Pons (tissue), 1 donor: ENCODE measurements around the gene TMEM181.
"Not testable (repeated sequence)": the region's sequence is repeated elsewhere in the genome, so short reads cannot be mapped to it uniquely, and the experiment has no call there.

Experiments
- DNase-seq: peaks from one replicate; pipeline ENCODE4 v3.0.0-alpha.2; 2016; ENCODE audit warnings: low spot score

TMEM181 gene

DNA sequence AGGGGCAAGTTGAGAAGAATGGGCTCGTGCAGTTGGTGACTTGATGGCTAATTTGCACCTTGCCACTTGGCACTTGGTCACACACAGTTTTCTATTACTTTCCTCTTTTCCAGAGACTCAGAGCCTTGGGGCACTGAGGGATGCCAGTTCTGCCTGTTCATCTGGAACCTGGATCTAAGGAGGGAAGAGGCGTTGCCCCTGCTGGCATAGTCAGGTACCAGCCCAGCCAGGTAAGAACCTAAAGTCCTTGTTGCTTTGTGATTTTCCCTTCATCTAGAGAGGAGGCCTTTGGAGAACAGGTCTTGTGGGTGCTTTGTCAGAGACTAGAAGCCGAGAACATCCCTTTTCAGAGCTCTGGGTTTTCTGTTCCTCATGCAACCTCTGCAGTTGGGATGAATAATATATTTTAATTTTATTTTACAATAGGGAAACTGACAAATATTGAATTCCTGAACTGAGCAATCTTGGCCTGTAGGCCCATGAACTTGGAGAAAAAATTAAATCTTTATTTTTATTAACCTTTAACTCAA is 101.3 kb downstream of the TMEM181 start:
- DNase-seq, result no peak

DNA sequence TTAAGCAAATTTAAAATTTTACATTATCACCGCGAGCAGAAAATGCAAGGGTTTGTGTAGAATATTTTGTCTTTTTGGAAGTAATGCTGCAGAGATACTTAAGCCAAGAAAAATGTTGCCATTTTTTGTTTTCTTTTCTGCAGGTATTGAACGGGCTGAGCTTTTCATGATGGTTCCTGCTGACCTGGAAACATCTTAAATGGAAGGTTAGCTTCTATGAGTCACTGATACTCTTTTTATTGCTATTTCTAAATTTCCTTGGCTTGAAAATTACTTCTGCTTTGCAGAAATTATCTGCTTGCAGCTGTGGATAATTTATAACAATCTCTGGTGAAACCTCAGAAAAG is 102.7 kb downstream of the TMEM181 start:
- DNase-seq, result no peak

DNA sequence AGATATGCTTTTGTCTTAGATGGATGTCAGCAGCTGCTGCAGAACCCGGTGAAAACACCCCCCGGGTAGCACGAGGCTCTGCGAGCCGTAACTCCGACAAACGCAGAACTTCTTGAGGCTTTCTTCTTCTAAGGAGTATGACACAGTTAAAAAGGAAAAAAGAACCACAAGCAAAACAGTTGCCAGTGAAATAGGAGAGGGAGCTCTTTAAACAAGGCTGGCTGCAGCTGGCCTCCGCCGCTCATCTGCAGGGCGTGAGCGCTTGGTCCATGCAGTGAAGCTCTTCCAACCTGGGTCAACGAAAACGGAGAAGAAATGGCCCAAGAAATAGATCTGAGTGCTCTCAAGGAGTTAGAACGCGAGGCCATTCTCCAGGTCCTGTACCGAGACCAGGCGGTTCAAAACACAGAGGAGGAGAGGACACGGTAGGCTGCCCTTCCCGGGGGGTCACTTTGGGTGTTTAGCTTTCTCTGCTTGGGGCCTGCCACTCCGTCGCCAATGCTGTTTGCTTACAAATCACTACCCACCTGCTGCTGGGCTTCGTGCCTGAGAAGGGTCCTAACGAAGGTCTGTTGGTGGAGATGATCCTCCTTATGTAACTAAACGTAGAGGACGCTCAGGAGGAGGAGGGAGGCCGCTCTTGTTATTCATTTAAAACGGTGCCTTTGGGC is 103.2 kb downstream of the TMEM181 start:
- no peak for DNase-seq

DNA sequence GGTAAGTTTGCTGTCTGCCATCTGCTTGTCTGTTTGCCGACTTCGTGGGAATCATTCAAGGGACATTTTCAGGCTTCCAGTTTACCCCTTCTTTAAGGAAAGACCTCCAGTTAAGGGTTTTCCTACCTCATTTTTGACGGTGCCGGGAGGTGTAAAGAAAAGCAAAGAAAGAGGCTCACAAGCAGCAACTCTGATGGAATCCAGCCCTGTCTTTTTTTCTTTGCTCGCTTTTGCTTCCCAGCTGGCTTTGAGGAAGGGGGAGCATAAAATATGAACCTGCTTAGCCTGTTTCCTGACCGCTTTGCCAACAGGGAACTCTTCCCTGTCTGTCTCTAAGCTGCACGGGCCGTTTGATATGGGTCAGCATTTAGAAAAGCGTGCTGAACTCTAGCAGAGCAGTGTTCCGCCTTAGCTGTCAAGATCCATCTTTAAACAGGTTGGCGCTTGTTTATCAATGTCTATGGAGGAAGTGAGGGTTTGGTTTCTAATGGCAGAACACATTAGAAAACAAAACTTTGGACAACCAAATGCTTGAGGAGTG is 103.8 kb downstream of the TMEM181 start:
- DNase-seq, result no peak

DNA sequence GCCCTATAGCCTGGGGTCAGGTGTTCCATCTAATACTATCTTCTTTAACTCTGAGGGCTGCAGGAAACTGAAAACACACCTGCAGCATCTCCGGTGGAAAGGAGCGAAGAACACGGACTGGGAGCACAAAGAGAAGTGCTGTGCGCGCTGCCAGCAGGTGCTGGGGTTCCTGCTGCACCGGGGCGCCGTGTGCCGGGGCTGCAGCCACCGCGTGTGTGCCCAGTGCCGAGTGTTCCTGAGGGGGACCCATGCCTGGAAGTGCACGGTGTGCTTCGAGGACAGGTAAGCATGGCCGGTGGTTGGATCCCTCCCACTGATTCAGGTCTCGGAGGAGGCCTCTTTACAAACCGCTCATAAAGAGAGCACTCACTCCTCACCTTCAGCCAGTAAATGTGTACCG is 105.4 kb downstream of the TMEM181 start:
- DNase-seq, result no peak

DNA sequence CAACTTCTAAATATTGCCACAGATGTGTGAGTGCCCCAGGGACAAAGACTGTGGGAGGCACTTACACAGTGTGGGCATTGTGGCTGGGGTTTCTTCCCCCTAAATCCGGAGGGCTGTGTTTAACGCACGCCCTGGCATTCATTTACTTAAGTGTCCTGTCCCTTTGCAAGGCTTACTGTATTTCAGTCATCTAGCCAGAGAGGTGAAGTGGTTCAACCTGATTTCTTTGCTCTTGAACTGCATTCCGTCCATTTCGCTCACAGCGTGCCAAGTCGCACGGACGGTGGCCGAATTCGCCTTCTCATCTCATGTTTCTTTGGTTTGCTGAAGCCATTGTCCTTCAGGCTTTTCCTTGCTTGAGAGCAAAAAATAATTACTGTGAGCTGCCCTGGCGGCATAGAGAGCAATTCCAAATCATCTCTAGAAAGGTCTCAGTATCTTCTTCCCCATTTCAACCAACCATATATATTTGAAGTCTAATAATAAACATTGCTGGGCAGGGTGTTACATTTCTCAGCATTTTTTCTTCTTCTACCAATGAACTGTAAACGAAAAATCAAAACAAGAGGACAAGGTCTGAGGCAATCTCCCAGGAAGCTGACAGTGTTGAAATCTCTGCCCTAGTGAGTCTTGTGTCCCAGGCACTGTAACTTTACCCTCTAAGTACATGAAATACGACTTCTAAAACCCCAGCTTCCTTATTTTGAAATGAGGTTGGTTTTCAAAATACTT is 106.9 kb downstream of the TMEM181 start:
- peak; percentile 81 for DNase-seq

DNA sequence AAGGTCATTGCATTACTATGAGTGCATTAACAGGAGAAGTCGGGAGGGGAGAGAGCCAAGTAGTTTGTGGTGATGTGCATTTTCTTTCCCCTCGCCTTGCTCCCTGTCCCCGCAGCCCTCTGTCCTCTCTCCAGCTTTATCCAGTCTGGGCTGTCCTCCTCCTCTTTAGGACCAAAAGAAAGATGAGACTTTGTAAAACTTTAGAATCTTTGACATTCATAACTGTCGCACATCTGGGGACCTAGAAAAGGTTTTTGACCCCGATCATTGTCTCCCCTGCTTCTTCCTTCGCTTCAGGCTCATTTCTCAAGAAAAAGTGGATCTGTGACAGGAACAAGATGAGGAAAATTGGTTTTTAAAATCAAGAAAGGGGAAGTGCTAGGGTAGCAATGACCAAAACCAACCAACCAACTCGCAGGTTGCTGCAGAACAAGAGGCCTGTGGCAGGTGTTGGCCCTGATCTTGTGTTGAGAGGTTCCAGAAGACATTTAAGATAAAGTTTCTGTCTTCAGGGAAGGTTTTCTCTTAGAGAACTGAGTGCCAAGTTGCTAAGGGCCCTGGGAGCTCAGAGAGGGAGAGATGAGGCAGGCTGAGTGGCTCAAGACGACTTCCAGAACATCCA is 107.6 kb downstream of the TMEM181 start:
- DNase-seq, result no peak

DNA sequence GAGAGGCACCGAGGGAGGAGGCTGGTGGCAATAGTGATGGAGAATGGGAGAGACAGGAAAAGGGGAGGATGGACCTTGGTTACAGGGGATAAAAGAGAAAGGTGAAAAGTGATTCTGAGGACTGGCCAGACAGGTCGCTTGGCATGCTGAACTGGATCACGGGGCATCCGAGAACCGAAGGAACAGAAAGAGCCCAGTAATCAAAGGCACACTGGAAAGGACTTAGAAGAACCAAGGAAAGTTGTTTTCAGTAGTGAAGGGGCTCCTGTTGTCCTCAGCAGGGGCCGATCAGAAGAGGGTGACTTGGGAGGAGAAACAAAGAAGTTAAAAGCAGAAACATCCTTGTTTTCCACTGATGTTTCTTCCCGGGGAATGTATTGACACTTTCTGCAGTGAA is 108.8 kb downstream of the TMEM181 start:
- DNase-seq, result no peak

DNA sequence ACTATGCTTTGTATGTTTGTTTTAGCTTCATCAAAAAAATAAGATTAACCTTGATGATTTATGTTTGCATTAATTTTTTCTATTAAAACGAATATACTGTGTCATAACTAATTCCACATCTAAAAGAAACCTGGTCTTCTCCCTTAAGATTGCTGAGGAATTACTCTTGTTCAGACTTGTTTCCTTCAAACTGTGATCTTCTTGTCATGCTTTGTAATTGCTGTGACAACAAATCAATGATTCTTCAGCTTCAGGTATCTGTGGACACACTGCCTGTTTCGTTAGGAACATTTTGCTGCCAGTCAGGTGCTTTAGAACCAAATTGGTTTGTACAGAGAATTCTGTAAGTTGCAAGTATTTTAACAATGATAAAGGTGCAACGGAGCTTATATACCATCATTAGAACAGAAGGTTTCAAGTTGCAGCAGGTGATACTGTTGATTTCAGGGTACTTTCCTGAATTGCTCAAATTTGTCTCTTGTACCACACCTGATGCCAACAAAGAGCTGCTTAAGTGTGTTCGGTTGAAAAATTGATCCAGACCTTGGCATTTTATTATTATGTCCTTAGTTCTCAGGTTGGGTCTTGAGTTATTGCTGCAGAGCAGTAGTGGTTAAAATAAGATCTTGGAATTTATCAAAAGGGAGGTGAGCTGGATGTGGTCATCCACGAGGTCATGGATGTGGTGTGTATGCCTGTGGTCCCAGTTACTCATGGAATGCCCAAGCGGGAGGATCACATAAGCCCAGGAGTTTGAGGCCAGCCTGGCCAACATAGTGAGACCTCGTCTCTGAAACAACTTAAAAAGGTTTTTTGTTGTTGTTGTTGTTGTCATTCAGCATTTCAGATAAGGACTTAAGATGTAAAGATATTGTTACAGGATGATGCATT is 109.5 kb downstream of the TMEM181 start:
- no peak for DNase-seq

DNA sequence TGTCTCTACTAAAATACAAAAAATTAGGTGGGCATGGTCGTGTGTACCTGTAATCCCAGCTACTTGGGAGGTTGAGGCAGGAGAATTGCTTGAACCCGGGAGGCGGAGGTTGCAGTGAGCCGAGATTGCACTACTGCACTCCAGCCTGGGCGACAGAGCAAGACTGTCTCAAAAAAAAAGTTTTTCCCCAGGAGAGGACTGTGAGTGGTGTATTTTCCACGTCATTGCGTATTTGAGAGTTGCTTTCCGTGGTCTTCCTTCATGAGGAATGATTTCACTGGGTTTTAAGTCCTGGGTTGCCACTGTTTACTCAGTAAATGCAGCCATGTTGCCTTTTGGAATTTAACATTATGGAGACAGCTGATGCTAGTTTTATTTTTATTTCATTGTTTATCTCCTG is 112.2 kb downstream of the TMEM181 start:
- DNase-seq, result not testable (repeated sequence)

DNA sequence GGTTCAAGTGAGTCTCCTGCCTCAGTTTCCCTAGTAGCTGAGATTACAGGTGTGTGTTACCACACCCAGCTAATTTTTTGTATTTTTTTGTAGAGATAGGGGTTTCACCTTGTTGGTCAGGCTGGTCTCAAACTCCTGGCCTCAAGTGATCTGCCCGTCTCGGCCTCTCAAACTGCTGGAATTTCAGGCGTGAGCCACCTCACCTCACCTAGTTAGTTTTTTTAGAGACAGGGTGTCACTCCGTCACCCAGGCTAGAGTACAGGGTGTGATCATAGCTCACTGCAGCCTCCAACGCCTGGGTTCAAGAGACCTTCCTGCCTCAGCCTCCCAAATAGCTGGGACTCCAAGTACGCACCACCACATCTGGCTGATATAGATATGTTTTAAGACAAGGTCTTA is 112.8 kb downstream of the TMEM181 start:
- DNase-seq, result no peak

DNA sequence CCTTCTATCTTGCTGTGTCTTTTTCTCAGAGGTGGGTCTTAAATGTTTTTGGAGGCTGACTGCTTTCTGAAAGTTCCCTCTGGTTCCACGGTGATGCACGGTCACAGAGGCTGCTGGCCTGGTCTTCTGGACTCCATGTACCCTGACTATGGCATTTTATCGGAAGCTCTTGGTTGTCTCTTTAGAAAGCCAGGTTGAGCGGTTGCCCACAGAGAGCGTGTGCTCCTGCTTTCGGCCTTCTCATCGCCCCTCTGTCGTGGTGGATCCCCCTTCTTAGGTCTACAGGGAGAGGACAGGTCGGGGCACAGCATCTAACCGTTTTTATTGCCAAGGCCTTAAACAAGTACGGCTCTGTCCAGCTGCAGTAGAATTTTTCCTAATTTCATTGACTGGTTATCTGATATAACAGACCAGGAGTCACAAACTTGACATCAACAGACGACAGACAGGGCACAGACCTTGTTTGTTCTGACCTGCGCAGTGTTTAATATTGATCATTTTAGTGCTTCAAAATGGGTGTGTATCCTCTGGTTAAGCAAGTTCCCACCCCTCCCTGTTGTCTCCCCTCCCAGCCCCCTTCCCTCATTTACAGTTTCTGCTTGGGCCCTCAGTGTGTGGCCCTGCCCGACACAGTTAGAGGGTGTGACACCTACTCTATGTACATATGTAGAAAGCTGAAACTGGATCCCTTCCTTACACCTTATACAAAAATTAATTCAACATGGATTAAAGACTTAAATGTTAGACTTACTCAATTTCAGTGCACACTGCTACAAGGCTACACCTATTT is 114.6 kb downstream of the TMEM181 start:
- no peak for DNase-seq

DNA sequence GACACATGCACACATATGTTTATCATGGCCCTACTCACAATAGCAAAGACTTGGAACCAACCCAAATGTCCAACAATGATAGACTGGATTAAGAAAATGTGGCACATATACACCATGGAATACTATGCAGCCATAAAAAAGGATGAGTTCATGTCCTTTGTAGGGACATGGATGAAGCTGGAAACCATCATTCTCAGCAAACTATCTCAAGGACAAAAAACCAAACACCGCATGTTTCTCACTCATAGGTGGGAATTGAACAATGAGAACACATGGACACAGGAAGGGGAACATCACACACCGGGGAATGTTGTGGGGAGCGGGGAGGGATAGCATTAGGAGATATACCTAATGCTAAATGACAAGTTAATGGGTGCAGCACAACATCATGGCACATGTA is 117.2 kb downstream of the TMEM181 start:
- DNase-seq, result not testable (repeated sequence)

DNA sequence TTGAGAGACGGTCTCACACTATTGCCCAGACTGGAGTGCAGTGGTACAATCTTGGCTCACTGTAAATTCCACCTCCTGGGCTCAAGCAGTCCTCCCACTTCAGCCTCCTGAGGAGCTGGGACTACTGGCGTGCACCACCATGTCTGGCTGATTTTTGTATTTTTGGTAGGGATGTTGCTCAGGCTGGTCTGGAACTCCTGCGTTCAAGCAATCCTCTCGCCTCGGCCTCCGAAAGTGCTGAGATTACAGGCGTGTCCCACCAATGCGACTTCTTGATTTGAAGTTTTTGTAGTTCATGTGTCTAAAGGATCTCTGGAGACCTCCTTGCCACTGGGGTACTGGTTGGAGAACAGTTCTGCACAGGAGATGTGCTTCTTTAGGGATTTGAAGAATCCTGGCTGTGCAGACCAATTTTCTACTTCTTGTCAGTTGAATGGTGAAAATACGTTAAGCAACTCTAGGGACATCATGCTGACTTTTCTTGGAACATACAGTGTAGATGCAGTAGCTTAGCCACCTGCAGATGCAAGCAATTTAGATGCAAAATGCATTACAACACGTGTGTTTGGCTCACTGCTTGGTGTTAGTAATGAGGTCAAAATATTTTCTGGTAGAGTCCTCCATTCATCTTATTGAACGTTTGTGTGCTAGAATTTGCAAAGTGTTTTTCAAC is 118.2 kb downstream of the TMEM181 start:
- no peak for DNase-seq

DNA sequence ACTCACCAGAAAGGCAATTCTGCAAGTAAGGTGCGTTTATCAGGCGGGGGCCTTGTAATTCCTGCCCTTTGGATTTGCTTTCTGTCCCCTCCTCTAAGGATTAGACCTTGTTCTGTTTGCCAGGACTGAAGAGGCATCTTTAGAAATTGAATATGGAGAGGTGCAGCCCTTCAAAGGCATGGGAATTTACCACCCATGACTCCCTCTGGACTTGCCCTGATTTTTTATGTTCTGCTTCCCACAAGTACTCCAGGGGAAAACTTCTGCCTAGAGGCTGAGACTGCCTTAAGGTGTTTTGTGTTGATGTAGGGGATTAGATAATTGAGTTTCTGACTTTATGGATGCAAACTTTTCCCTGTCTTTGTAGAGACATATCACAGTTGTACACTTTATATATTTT is 120.1 kb downstream of the TMEM181 start:
- DNase-seq, result no peak

DNA sequence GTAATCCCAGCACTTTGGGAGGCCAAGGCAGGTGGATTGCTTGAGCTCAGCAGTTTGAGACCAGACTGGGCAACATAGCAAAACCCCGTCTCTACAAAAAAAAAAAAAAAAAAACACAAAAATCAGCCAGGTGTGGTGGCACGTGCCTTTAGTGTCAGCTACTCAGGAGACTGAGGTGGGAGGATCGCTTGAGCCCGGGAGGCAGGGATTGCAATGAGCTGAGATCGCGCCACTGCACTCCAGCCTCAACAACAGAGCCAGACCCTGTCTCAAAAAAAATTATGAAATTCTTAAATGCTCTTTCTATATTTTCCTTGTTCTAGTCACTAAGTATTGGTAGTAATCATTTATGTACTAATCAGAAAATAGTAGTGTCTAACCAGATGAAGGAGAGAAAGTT is 120.6 kb downstream of the TMEM181 start:
- no peak for DNase-seq

DNA sequence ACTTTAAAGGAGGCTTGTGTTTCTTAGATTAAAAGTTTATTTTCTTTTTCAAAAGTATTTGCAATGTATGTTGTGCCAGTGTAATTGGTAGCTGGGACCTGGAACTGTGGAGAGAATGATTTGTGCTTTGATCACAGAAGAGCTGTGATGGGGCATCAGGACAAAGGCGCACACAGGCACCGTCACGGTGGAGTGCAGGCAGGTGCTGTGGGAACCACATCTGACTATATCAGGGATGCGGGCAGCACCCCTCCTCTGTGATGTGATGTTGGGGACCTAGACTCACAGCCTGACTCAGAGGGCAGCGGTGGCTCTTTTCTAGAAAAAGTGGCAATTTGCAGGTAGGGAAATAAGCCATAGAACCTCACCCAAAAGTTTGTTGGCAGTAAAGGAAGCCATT is 124.4 kb downstream of the TMEM181 start:
- DNase-seq, result no peak

DNA sequence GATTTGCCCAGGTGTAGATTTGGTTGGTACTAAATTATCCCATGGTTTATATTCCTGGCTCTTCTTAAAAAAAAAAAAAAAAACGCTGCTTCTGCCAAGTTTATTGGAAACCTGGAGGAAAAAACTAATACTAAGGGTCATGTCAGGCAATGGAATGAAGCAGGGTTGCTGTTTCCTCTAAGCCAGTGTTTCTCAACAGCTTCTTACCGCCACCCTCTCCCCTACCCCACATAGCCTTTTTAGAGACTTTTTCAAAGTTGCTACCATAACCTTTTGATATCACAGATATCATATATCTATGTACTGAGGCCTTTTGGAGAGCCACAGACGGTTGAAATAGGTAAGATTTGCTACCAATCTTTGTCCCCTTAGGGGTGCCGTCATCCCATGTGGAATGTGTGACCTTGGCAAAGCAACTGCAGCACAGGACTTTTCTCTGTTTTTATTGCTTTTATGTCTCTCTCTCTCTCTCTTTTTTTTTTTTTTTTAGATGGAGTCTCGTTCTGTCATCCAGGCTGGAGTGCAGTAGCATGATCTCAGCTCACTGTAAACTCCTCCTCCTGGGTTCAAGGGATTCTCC is 124.9 kb downstream of the TMEM181 start:
- DNase-seq, result no peak
